NCI-H146 treated with DMSO at 0.1 percent for 48 hours (cell line): ENCODE data around the gene SEL1L3.

ENCODE experiments used
- DNase-seq: peaks from one replicate; lab custom pipeline; 2025; ENCODE audit not compliant: unreplicated experiment; lab: John Stamatoyannopoulos, UW

Gene SEL1L3

GRCh38 chr4:25795566-25796454 is 67.0 kb downstream of the SEL1L3 start:
- no peak for DNase-seq

GRCh38 chr4:25795091-25795490 is 67.7 kb downstream of the SEL1L3 start:
- no peak for DNase-seq

- DNase-seq, result no peak
Measured at GRCh38 chr4:25792876-25793275, 69.9 kb downstream of the SEL1L3 start.

GRCh38 chr4:25792200-25792791 is 70.5 kb downstream of the SEL1L3 start:
- DNase-seq, result no peak

GRCh38 chr4:25790024-25790423 is 72.8 kb downstream of the SEL1L3 start:
- no peak for DNase-seq

GRCh38 chr4:25788703-25789238 is 74.0 kb downstream of the SEL1L3 start:
- no peak for DNase-seq

- DNase-seq, result no peak
Measured at GRCh38 chr4:25786497-25787065, 76.2 kb downstream of the SEL1L3 start.

- no peak for DNase-seq
Measured at GRCh38 chr4:25783943-25784342, 78.8 kb downstream of the SEL1L3 start.

- DNase-seq, result no peak
Measured at GRCh38 chr4:25783126-25783525, 79.7 kb downstream of the SEL1L3 start.

- DNase-seq, result no peak
Measured at GRCh38 chr4:25782482-25782881, 80.3 kb downstream of the SEL1L3 start.

GRCh38 chr4:25779021-25779420 is 83.8 kb downstream of the SEL1L3 start:
- no peak for DNase-seq

GRCh38 chr4:25776795-25777194 is 86.0 kb downstream of the SEL1L3 start:
- DNase-seq, result no peak

GRCh38 chr4:25775166-25775565 is 87.6 kb downstream of the SEL1L3 start:
- DNase-seq, result no peak

GRCh38 chr4:25773358-25773757 is 89.4 kb downstream of the SEL1L3 start:
- DNase-seq, result peak; percentile 24

- DNase-seq, result no peak
Measured at GRCh38 chr4:25771672-25772071, 91.1 kb downstream of the SEL1L3 start.

- DNase-seq, result no peak
Measured at GRCh38 chr4:25770847-25771246, 91.9 kb downstream of the SEL1L3 start.

- no peak for DNase-seq
Measured at GRCh38 chr4:25769251-25769650, 93.5 kb downstream of the SEL1L3 start.

GRCh38 chr4:25767877-25768725 is 94.7 kb downstream of the SEL1L3 start:
- DNase-seq, result peak; percentile 12

- no peak for DNase-seq
Measured at GRCh38 chr4:25760518-25761157, 102.2 kb downstream of the SEL1L3 start.

GRCh38 chr4:25760048-25760447 is 102.7 kb downstream of the SEL1L3 start:
- no peak for DNase-seq
